ENCODE measurements around the gene FBLN2. TPM values are rescaled to one million over a fixed set of nuclear protein-coding genes. Genes with fewer than 3 reads are reported as not detected.

Gene FBLN2
- polyA plus RNA-seq, 1 of the 3 experiments (the other 2 are of a cell fraction) = 5.2 TPM

DNA sequence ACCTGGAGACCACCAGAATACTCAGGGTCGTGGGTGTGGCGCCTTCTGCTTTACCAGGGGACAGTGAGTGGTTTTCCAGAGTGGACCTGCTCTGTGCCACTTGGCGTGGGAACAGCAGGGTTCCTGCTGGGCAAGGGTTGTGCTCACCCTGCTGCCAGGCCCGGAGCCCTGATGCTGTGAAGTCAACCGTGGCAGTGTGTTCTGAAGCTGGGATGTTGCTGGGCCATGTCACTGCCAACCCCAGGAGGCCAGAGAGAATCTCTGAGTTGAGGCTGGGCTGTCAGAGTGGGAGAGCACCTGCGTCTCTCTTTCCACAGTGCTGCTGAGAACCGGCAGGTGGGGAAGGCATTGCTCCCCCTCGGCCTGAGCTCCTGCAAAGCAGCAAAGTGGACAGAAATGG, 48.7 kb downstream of the FBLN2 start:
- no peak for TF ChIP-seq JUND (IDR thresholded peaks at IDR 0.05)
- no peak for TF ChIP-seq POLR2AphosphoS5 (IDR thresholded peaks at IDR 0.05; ENCODE audit: low read depth, low read length)
- TF ChIP-seq PBX3 (IDR thresholded peaks at IDR 0.05) = no peak
- TF ChIP-seq CTCF (IDR thresholded peaks at IDR 0.05) = no peak
- TF ChIP-seq MEF2A (IDR thresholded peaks at IDR 0.05; ENCODE audit: borderline replicate concordance, low read depth) = no peak
- no peak for TF ChIP-seq ELF1 (IDR thresholded peaks at IDR 0.05)
- no peak for TF ChIP-seq TCF12 (IDR thresholded peaks at IDR 0.05)
- TF ChIP-seq SMC3 (IDR thresholded peaks at IDR 0.05; ENCODE audit: low read depth, low read length) = no peak
- no peak for TF ChIP-seq TEAD4 (IDR thresholded peaks at IDR 0.05; ENCODE audit: borderline replicate concordance, insufficient read depth)
- TF ChIP-seq YY1 (IDR thresholded peaks at IDR 0.05; ENCODE audit: low read depth) = no peak
- POLR2A ChIA-PET = no interaction called here
- WGBS (ENCODE audit: low lambda C conversion rate) = 71% methylated on average over 4 of the region's 8 CpGs

GRCh38 chr3:13598201-13598600, 49.3 kb downstream of the FBLN2 start:
- Histone ChIP-seq H3K9me2 (no peaks in the 10 kb centered on the region), H3K4me3 (ENCODE audit: low read depth in 2 of 2, low read length in 1 of 2) (no peak overlapping the region), H3K27ac (ENCODE audit: low read depth in 2 of 2, low read length in 1 of 2) (no peak overlapping the region), H3K79me2 (ENCODE audit: insufficient read depth) (no peaks in the 10 kb centered on the region), H3F3A (replicated peaks; ENCODE audit: insufficient read depth) (no peaks in the 10 kb centered on the region), H3K36me3 (replicated peaks in 1 of 2; ENCODE audit: control insufficient read depth in 1 of 2, insufficient read depth in 2 of 2, low read length in 1 of 2) (no peaks in the 10 kb centered on the region), H3K27me3 (ENCODE audit: insufficient read depth) (no peaks in the 10 kb centered on the region), H3K9ac (no peak overlapping the region), H4K20me1 (ENCODE audit: insufficient read depth) (no peaks in the 10 kb centered on the region), H3K4me1 (ENCODE audit: control insufficient read depth in 1 of 2, insufficient read depth in 2 of 2, low read depth in 1 of 2, low read length in 1 of 2) (peaks cover 0 to 16% of the 10 kb centered on the region in 2 experiments; a peak in 1 of 4 replicates), H2AFZ (ENCODE audit: low read depth) (no peak overlapping the region), H3K9me3 (no peaks in the 10 kb centered on the region), H3K4me2 (no peak overlapping the region)
- ChIA-PET POLR2A (no interaction called here), CTCF (interaction anchor here (0.6 to 1.3 kb wide), 2 partner anchors 103 to 605 kb away, joined by 3 to 4 read pairs; no protein-coding TSS in a partner anchor)
- TF ChIP-seq IRF3 (IDR thresholded peaks at IDR 0.05; ENCODE audit: low read depth, low read length) (no peak), SMC3 (IDR thresholded peaks at IDR 0.05; ENCODE audit: low read depth, low read length) (no peak), RAD21 (IDR thresholded peaks at IDR 0.05; ENCODE audit: low read length) (no peak), FOSL2 (IDR thresholded peaks at IDR 0.05; ENCODE audit: borderline replicate concordance, low read depth) (no peak), SIN3A (IDR thresholded peaks at IDR 0.05; ENCODE audit: borderline replicate concordance, low read depth, low read length) (no peak)
- DNase-seq = no peak
- WGBS (ENCODE audit: low lambda C conversion rate) = 39% methylated on average over 5 of the region's 5 CpGs

More for the DNA sequence above, 48.7 kb downstream of the FBLN2 start:
- Histone ChIP-seq H3F3A (replicated peaks; ENCODE audit: insufficient read depth) (no peaks in the 10 kb centered on the region), H3K9ac (no peak overlapping the region), H3K36me3 (replicated peaks in 1 of 2; ENCODE audit: control insufficient read depth in 1 of 2, insufficient read depth in 2 of 2, low read length in 1 of 2) (no peaks in the 10 kb centered on the region), H3K27ac (ENCODE audit: low read depth in 2 of 2, low read length in 1 of 2) (no peak overlapping the region), H3K4me2 (no peak overlapping the region), H3K4me1 (ENCODE audit: control insufficient read depth in 1 of 2, insufficient read depth in 2 of 2, low read depth in 1 of 2, low read length in 1 of 2) (peaks cover 0 to 16% of the 10 kb centered on the region in 2 experiments; a peak in 1 of 4 replicates), H3K4me3 (ENCODE audit: low read depth in 2 of 2, low read length in 1 of 2) (no peak overlapping the region), H2AFZ (ENCODE audit: low read depth) (no peak overlapping the region), H3K79me2 (ENCODE audit: insufficient read depth) (no peaks in the 10 kb centered on the region), H3K27me3 (ENCODE audit: insufficient read depth) (no peaks in the 10 kb centered on the region), H3K9me3 (no peaks in the 10 kb centered on the region), H4K20me1 (ENCODE audit: insufficient read depth) (no peaks in the 10 kb centered on the region), H3K9me2 (no peaks in the 10 kb centered on the region)
- CTCF ChIA-PET = interaction anchor here (1.3 kb wide), 1 partner anchor 102 kb away, joined by 3 read pairs; no protein-coding TSS in a partner anchor
- no peak for DNase-seq

Measured in SK-N-SH (cell line).